T-cell (primary cell): ENCODE data around the gene HASPIN. TPM values are rescaled to one million over a fixed set of nuclear protein-coding genes. Genes with fewer than 3 reads are reported as not detected.

Experiments
- ATAC-seq, 4 experiments: fragments of 200-7000 bp in 3 of 4; fragments of 150-1000 bp in 1 of 4; cut with Tn5 transposase; replicated peaks in 1 of 4; 1 replicate in 3 of 4; 2 replicates in 1 of 4; pipeline ENCODE4 v1.10.0; 2021; ENCODE audit warnings: moderate library complexity in 3 of 4, mild to moderate bottlenecking in 2 of 4, moderate number of reproducible peaks in 1 of 4
- CTCF ChIA-PET, 2 donors: fragments of 300-600 bp; sonication (Branson Sonifier 250); formaldehyde crosslinking; loops; one replicate each; lab custom pipeline; 2022; ENCODE audit warnings: antibody characterized with exemption in 2 of 2; lab: Charles Lee
- POLR2A ChIA-PET, 2 donors: fragments of 300-600 bp; sonication (Branson Sonifier 250); formaldehyde crosslinking; loops; one replicate each; lab custom pipeline; 2022; ENCODE audit warnings: antibody characterized with exemption in 2 of 2; lab: Charles Lee
- DNase-seq, 35 experiments: peaks; one replicate each; pipeline versions ENCODE4 v3.0.0 to v3.0.0-alpha.2; 2013 to 2023
- H3K27ac ChIP-seq: one replicate; pipeline ENCODE4 v1.5.1; 2013; ENCODE audit warnings: low read length
- H3K27me3 ChIP-seq, 2 experiments: replicated peaks in 1 of 2; 1 replicate in 1 of 2; 2 replicates in 1 of 2; pipeline versions ENCODE4 v1.6.1 to v1.7.0; 2013; ENCODE audit warnings: low read length in 1 of 2, mixed read lengths in 1 of 2; ENCODE audit not compliant: control insufficient read depth in 2 of 2, insufficient read depth in 2 of 2; ENCODE audit errors: extremely low read depth in 1 of 2
- H3K36me3 ChIP-seq, 2 donors: 1 replicate in 1 of 2; 2 replicates in 1 of 2; pipeline versions ENCODE4 v1.6.1 to v1.7.0; 2013; ENCODE audit warnings: low read length in 1 of 2; ENCODE audit not compliant: control insufficient read depth in 2 of 2, insufficient read depth in 1 of 2; ENCODE audit errors: extremely low read depth in 1 of 2
- H3K4me1 ChIP-seq, 2 experiments: 1 replicate in 1 of 2; 2 replicates in 1 of 2; pipeline versions ENCODE4 v1.6.1 to v1.7.0; 2013; ENCODE audit warnings: low read length in 2 of 2, mixed read lengths in 1 of 2; ENCODE audit not compliant: insufficient read depth in 2 of 2, control insufficient read depth in 1 of 2; ENCODE audit errors: extremely low read depth in 1 of 2
- H3K4me3 ChIP-seq, 2 donors: 1 replicate in 1 of 2; 2 replicates in 1 of 2; pipeline versions ENCODE4 v1.5.1 to v1.7.0; 2013; ENCODE audit warnings: mild to moderate bottlenecking in 2 of 2, low read length in 1 of 2, moderate library complexity in 1 of 2; ENCODE audit not compliant: control insufficient read depth in 1 of 2; ENCODE audit errors: extremely low read depth in 1 of 2
- H3K9me3 ChIP-seq: 2 replicates; pipeline ENCODE4 v1.7.0; 2013
- H3K27ac Mint-ChIP-seq, 2 donors: one replicate each; pipeline ENCODE4 v1.8.0; 2020 to 2021; ENCODE audit warnings: mild to moderate bottlenecking in 2 of 2, mixed read lengths in 2 of 2
- H3K27me3 Mint-ChIP-seq, 2 donors: one replicate each; pipeline ENCODE4 v1.8.0; 2021 to 2022; ENCODE audit warnings: mixed read lengths in 2 of 2
- H3K36me3 Mint-ChIP-seq: one replicate; pipeline ENCODE4 v1.8.0; 2021; ENCODE audit warnings: mixed read lengths
- H3K4me1 Mint-ChIP-seq, 3 donors: one replicate each; pipeline ENCODE4 v1.8.0; 2020 to 2022; ENCODE audit warnings: mixed read lengths in 3 of 3, mild to moderate bottlenecking in 1 of 3
- H3K4me3 Mint-ChIP-seq, 3 donors: one replicate each; pipeline ENCODE4 v1.8.0; 2020 to 2022; ENCODE audit warnings: mild to moderate bottlenecking in 3 of 3, mixed read lengths in 3 of 3, moderate library complexity in 3 of 3
- H3K9me3 Mint-ChIP-seq, 3 donors: one replicate each; pipeline ENCODE4 v1.8.0; 2020 to 2022; ENCODE audit warnings: mixed read lengths in 3 of 3
- WGBS: methylation state at CpG from one replicate; pipeline ENCODE4 v1.1.5; 2013; ENCODE audit warnings: missing lambda C conversion rate; ENCODE audit not compliant: insufficient coverage; 5-methylcytosine and 5-hydroxymethylcytosine counted together
- total RNA-seq, 35 experiments: library from RNA in 6 of 35; stranded (reverse) in 6 of 35; fragments of 120-200 nt in 1 of 35; gene quantifications; one replicate each; pipeline versions ENCODE4 v1.2.1 to v1.2.4 and lab custom pipeline; 2013 to 2026

The HASPIN gene
- total RNA-seq, 5 donors from 2014 or later (not counting 1 experiment from before 2014, with no cell fraction given): 0.33 to 1.0 (median 0.68) TPM

DNA sequence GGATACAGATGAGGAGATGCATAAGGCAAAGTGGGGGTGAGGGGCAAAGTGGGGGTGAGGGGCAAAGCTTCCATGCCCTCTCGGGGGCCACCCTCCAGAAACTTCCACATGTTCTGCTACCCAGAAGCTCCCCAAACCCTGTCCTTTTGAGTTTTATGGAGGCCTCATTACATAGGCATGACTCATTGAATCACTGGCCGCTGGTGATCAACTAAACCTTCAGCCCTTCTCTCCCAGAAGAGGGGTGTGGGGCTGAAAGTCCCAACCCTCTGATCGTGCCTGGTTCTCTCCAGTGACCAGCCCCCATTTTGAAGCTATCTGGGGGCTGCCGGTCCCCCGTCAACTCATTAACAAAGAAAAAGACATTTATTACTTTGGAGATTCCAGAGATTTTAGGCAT, 49.8 kb downstream of the HASPIN start:
- no CpG with 5 or more reads among the region's 5 CpGs for WGBS
- DNase-seq: no peak
- Mint-ChIP-seq H3K36me3 (no peaks in the 10 kb centered on the region), H3K4me3 (no peak overlapping the region), H3K4me1 (peaks cover 31 to 41% (median 40%) of the 10 kb centered on the region in 3 donors), H3K9me3 (no peaks in the 10 kb centered on the region), H3K27me3 (no peaks in the 10 kb centered on the region), H3K27ac (no peak overlapping the region)
- Histone ChIP-seq H3K36me3 (no peaks in the 10 kb centered on the region), H3K9me3 (no peaks in the 10 kb centered on the region), H3K27ac (no peak overlapping the region), H3K4me3 (no peak overlapping the region), H3K27me3 (no peaks in the 10 kb centered on the region), H3K4me1 (peaks cover 13 to 42% of the 10 kb centered on the region in 2 experiments)
- CTCF ChIA-PET: interaction anchor here in 1 of 2 donors (0.5 kb wide), 1 partner anchor 17 kb away, joined by 3 read pairs; no protein-coding TSS in a partner anchor
- POLR2A ChIA-PET: no interaction called here
- ATAC-seq: no peak

GRCh38 chr17:3773966-3774365, 50.3 kb downstream of the HASPIN start:
- no peak overlapping the region for H3K27ac ChIP-seq
- H3K36me3 ChIP-seq: no peaks in the 10 kb centered on the region
- no peaks in the 10 kb centered on the region for H3K9me3 ChIP-seq
- H3K4me1 ChIP-seq: peaks cover 13 to 37% of the 10 kb centered on the region in 2 experiments
- Mint-ChIP-seq H3K4me3 (no peak overlapping the region), H3K9me3 (no peaks in the 10 kb centered on the region), H3K27me3 (no peaks in the 10 kb centered on the region), H3K4me1 (peaks cover 27 to 36% (median 35%) of the 10 kb centered on the region in 3 donors), H3K27ac (no peak overlapping the region), H3K36me3 (no peaks in the 10 kb centered on the region)
- ATAC-seq (no peak), DNase-seq (no peak)
- H3K27me3 ChIP-seq: no peaks in the 10 kb centered on the region
- CTCF ChIA-PET: no interaction called here
- no peak overlapping the region for H3K4me3 ChIP-seq
- WGBS: no CpG with 5 or more reads among the region's 3 CpGs
- POLR2A ChIA-PET: no interaction called here

Other genes with a start within 250 kb of the HASPIN start
- not detected for gene ASPA, start 247.9 kb upstream of the HASPIN start, total RNA-seq
- 1 to 10 TPM in 1 of 5 donors, under 1 TPM in 4; 0.23 to 1.4 (median 0.44) TPM for gene TRPV3, start 166.1 kb upstream of the HASPIN start, total RNA-seq
- gene TRPV1, start 114.5 kb upstream of the HASPIN start, total RNA-seq: 1 to 10 TPM; 4.3 to 8.0 (median 6.0) TPM
- gene SHPK, start 87.7 kb upstream of the HASPIN start, total RNA-seq: 10 to 100 TPM in 3 of 5 donors, 1 to 10 TPM in 2; 6.4 to 12.3 (median 10.5) TPM
- 10 to 100 TPM in 3 of 5 donors, 1 to 10 TPM in 2; 7.1 to 15.9 (median 11.4) TPM for gene CTNS, start 87.1 kb upstream of the HASPIN start, total RNA-seq
- gene TAX1BP3, start 55.3 kb upstream of the HASPIN start, total RNA-seq: 10 to 100 TPM in 3 of 5 donors, 1 to 10 TPM in 2; 9.1 to 15.3 (median 14.6) TPM
- gene EMC6, start 55.1 kb upstream of the HASPIN start, total RNA-seq: 10 to 100 TPM; 22.4 to 36.2 (median 33.6) TPM
- 10 to 100 TPM; 19.6 to 35.6 (median 29.9) TPM for gene P2RX5, start 27.7 kb upstream of the HASPIN start, total RNA-seq
- gene ITGAE, start 77.3 kb downstream of the HASPIN start, total RNA-seq: 10 to 100 TPM; 13.0 to 40.0 (median 25.2) TPM
- gene NCBP3, start 122.3 kb downstream of the HASPIN start, total RNA-seq: 10 to 100 TPM; 35.6 to 55.5 (median 46.7) TPM
- gene CAMKK1, start 169.2 kb downstream of the HASPIN start, total RNA-seq: 10 to 100 TPM in 1 of 5 donors, 1 to 10 TPM in 4; 5.3 to 11.0 (median 6.0) TPM
- 1 to 10 TPM in 3 of 5 donors, under 1 TPM in 2; 0.95 to 3.3 (median 1.2) TPM for gene P2RX1, start 192.6 kb downstream of the HASPIN start, total RNA-seq
- gene ATP2A3, start 240.5 kb downstream of the HASPIN start, total RNA-seq: 100 to 1,000 TPM; 228 to 303 (median 248) TPM